K562 (cell line): ENCODE results near the gene KCNN3. TPM values are rescaled to one million over a fixed set of nuclear protein-coding genes. Genes with fewer than 3 reads are reported as not detected.

Source experiments
- ATAC-seq: fragments of 200-7000 bp; cut with Tn5 transposase; 3 replicates; pipeline ENCODE4 v1.9.1; 2020; ENCODE audit warnings: moderate library complexity
- BruUV-seq: library from RNA; stranded (reverse); fragments of 400-500 nt; replicated peaks from 2 replicates; lab custom pipeline; 2021; lab: Mats Ljungman, UMichigan
- CTCF ChIA-PET: fragments of 300-600 bp; formaldehyde crosslinking; extraction: SDS; loops from one replicate; lab custom pipeline; 2021; ENCODE audit warnings: low intra/inter-chr PET ratio; lab: Yijun Ruan, JAX
- POLR2A ChIA-PET: fragments of 300-600, 350-650 bp; sonication (Branson Sonifier 250); formaldehyde crosslinking; extraction: SDS; loops from one replicate; lab custom pipeline; 2021; ENCODE audit warnings: antibody characterized with exemption, inconsistent platforms; lab: Yijun Ruan, JAX
- DNase-seq, 4 experiments: peaks; one replicate each; pipeline versions ENCODE4 v3.0.0 to v3.0.0-alpha.2; 2011 to 2018; ENCODE audit warnings: low spot score in 3 of 4, mixed read lengths in 3 of 4; ENCODE audit errors: extremely low read depth in 1 of 4
- FAIRE-seq: peaks from 2 replicates; lab custom pipeline; 2011; peaks lifted over from hg19 to GRCh38; lab: Jason Lieb, UNC
- H2AFZ ChIP-seq: 2 replicates; pipeline ENCODE4 v1.6.0; 2011; ENCODE audit warnings: low read depth, low read length, control low read depth, inconsistent platforms
- H3K27ac ChIP-seq: fragments of 200-600 bp; 3 replicates; pipeline ENCODE4 v1.8.0; 2011; ENCODE audit warnings: low read depth, mild to moderate bottlenecking, control low read depth, inconsistent platforms, low read length, moderate library complexity, mixed read lengths; ENCODE audit errors: extremely low read depth
- H3K27me3 ChIP-seq, 2 experiments: fragments of 300-600 bp in 1 of 2; 2 replicates in 1 of 2; 3 replicates in 1 of 2; pipeline versions ENCODE4 v1.6.0 to v1.8.0; 2011; ENCODE audit warnings: inconsistent platforms in 2 of 2, low read length in 2 of 2, mild to moderate bottlenecking in 1 of 2, mixed read lengths in 1 of 2, moderate library complexity in 1 of 2; ENCODE audit not compliant: control insufficient read depth in 2 of 2, insufficient read depth in 2 of 2
- H3K36me3 ChIP-seq: fragments of 300-600 bp; 3 replicates; pipeline ENCODE4 v1.8.0; 2011; ENCODE audit warnings: mild to moderate bottlenecking, low read length, inconsistent platforms; ENCODE audit not compliant: control insufficient read depth, insufficient read depth
- H3K4me1 ChIP-seq, 2 experiments: fragments of 200-600 bp in 1 of 2; replicated peaks in 1 of 2; 2 replicates in 1 of 2; 3 replicates in 1 of 2; pipeline versions ENCODE4 v1.5.1 to v1.8.0; 2011; ENCODE audit warnings: inconsistent platforms in 2 of 2, low read length in 2 of 2, mild to moderate bottlenecking in 1 of 2, mixed read lengths in 1 of 2, moderate library complexity in 1 of 2; ENCODE audit not compliant: control insufficient read depth in 2 of 2, insufficient read depth in 2 of 2
- H3K4me2 ChIP-seq: 2 replicates; pipeline ENCODE4 v1.6.1; 2011; ENCODE audit warnings: low read length, control low read depth, inconsistent platforms, mixed read lengths; ENCODE audit not compliant: insufficient read depth
- H3K4me3 ChIP-seq: fragments of 200-600 bp; sonication (generic), shearing (Covaris generic); 2 replicates; pipeline ENCODE4 v1.5.1; 2016; ENCODE audit warnings: control low read depth, inconsistent platforms
- H3K79me2 ChIP-seq: fragments of 200-600 bp; 3 replicates; pipeline ENCODE4 v1.8.0; 2011; ENCODE audit warnings: low read length, inconsistent platforms; ENCODE audit not compliant: control insufficient read depth, insufficient read depth
- H3K9ac ChIP-seq, 2 experiments: 2 replicates each; pipeline versions ENCODE4 v1.6.0 to v1.6.1; 2011; ENCODE audit warnings: low read depth in 2 of 2, low read length in 2 of 2, control low read depth in 1 of 2, inconsistent platforms in 1 of 2, mild to moderate bottlenecking in 1 of 2, mixed read lengths in 1 of 2; ENCODE audit not compliant: insufficient read depth in 1 of 2
- H3K9me1 ChIP-seq: one replicate; pipeline ENCODE4 v1.6.0; 2011; ENCODE audit warnings: inconsistent platforms, mild to moderate bottlenecking, low read length, moderate library complexity; ENCODE audit not compliant: control insufficient read depth, insufficient read depth
- H3K9me3 ChIP-seq: replicated peaks from 2 replicates; pipeline ENCODE4 v1.5.1; 2011; ENCODE audit warnings: low read depth, low read length, inconsistent platforms; ENCODE audit not compliant: control insufficient read depth, insufficient read depth
- H4K20me1 ChIP-seq: replicated peaks from 2 replicates; pipeline ENCODE4 v1.6.1; 2011; ENCODE audit warnings: low read length, inconsistent platforms, mixed read lengths; ENCODE audit not compliant: control insufficient read depth, insufficient read depth
- NFIC ChIP-seq: fragments of 450-650 bp; IDR thresholded peaks from 2 replicates; pipeline ENCODE4 v1.6.1; 2017; ENCODE audit warnings: mild to moderate bottlenecking, inconsistent platforms
- RERE ChIP-seq: sonication (generic); formaldehyde crosslinking; IDR thresholded peaks from 2 replicates; pipeline ENCODE4 v1.8.0; 2023; ENCODE audit warnings: missing genetic modification reagents, mild to moderate bottlenecking, borderline replicate concordance
- WGBS: fragments of 100-300 bp; shearing (Covaris generic); methylation state at CpG from one replicate; pipeline ENCODE4 v1.1.6; 2016; ENCODE audit warnings: low coverage, mixed read lengths; ENCODE audit not compliant: insufficient coverage; ENCODE audit errors: missing lambda C conversion rate; 5-methylcytosine and 5-hydroxymethylcytosine counted together
- in situ Hi-C: fragments of 300-500 bp; cut with MboI; formaldehyde crosslinking; loops from 4 replicates; pipeline ENCODE4 v1.15.0; 2018; ENCODE audit warnings: inconsistent platforms, mixed read lengths
- intact Hi-C: fragments of 100-400 bp; cut with micrococcal nuclease; formaldehyde crosslinking; loops from 2 replicates; pipeline ENCODE4 v1.14.2; 2022
- polyA plus RNA-seq, 8 experiments: library from polyadenylated mRNA; depleted of rRNA in 4 of 8; stranded (reverse) in 5 of 8; unstranded in 3 of 8; fragments of >200 nt; fragmentation: Nextera tagmentation in 2 of 8; fragmentation: Illumina TruSeq in 1 of 8; extraction: Ambion mirVana in 2 of 8; extraction: Trizol in 1 of 8; gene quantifications; 2 replicates each; pipeline versions ENCODE4 v1.2.1 to v1.2.3, GENCODE V29; 2011 to 2014; ENCODE audit warnings: inconsistent platforms in 1 of 8, missing spikeins in 1 of 8
- total RNA-seq, 7 experiments: library from RNA; depleted of rRNA in 6 of 7; stranded (reverse); fragments of >200 nt in 6 of 7; fragmentation: Illumina TruSeq in 2 of 7; extraction: Trizol in 2 of 7; gene quantifications; 2 replicates each; pipeline versions ENCODE4 v1.2.1 to v1.2.3, GENCODE V29; 2011 to 2021; ENCODE audit warnings: low replicate concordance in 1 of 7

The KCNN3 gene
- total and polyA plus RNA-seq, 9 of the 15 experiments (the other 6 are each of a cell fraction or from before 2014, with no cell fraction given), result 0.02 to 0.03 TPM; not detected in 7

- no TSS peak for BruUV-seq
- no peak overlapping the region for H3K4me2 ChIP-seq
- no peak overlapping the region for H3K27ac ChIP-seq
- H2AFZ ChIP-seq, result no peak overlapping the region
- ChIA-PET POLR2A (interaction anchor here (0.7 to 1.0 kb wide), 2 partner anchors 15 to 29 kb away, joined by 3 read pairs; no protein-coding TSS in a partner anchor), CTCF (interaction anchor here (0.7 kb wide), 1 partner anchor 28 kb away, joined by 4 read pairs; no protein-coding TSS in a partner anchor)
- WGBS, result 1% methylated on average over 13 of the region's 13 CpGs
- H3K9ac ChIP-seq, result no peak overlapping the region
- H3K4me3 ChIP-seq, result no peak overlapping the region
- H3K4me1 ChIP-seq, result no peaks in the 10 kb centered on the region
- DNase-seq (peak in 1 of 4 experiments; percentile 31), ATAC-seq (no peak), FAIRE-seq (no peak)
- no peaks in the 10 kb centered on the region for H3K36me3 ChIP-seq
- H3K79me2 ChIP-seq, result no peaks in the 10 kb centered on the region
- peaks cover 33 to 78% of the 10 kb centered on the region in 2 experiments for H3K27me3 ChIP-seq
- in situ Hi-C loops (no loop called here), intact Hi-C loops (no loop called here)
- H4K20me1 ChIP-seq, result 0 out of 2 replicates have a peak, but pooled peaks cover 3% of the 10 kb centered on the region
- H3K9me3 ChIP-seq, result no peaks in the 10 kb centered on the region
- H3K9me1 ChIP-seq, result no peaks in the 10 kb centered on the region
- peak; percentile 62 for TF ChIP-seq NFIC
- TF ChIP-seq RERE, result no peak
These were observed 78.6 kb downstream of the KCNN3 start for GRCh38 chr1:154791292-154792166.
